Neural crest cell (in vitro differentiated cells): ENCODE results near the gene FAM193B. TPM values are rescaled to one million over a fixed set of nuclear protein-coding genes. Genes with fewer than 3 reads are reported as not detected.

ENCODE experiments used
- DNase-seq: peaks from one replicate; pipeline ENCODE4 v3.0.0; 2021; ENCODE audit warnings: low read depth, mixed read lengths, low spot score
- H3K27ac Mint-ChIP-seq: one replicate; pipeline ENCODE4 v1.8.0; 2021; ENCODE audit warnings: mild to moderate bottlenecking, mixed read lengths; ENCODE audit not compliant: unreplicated experiment
- H3K27me3 Mint-ChIP-seq: 2 replicates; pipeline ENCODE4 v1.8.0; 2021; ENCODE audit warnings: low read depth, mild to moderate bottlenecking, mixed read lengths
- H3K36me3 Mint-ChIP-seq: 2 replicates; pipeline ENCODE4 v1.8.0; 2021; ENCODE audit warnings: low read depth, mild to moderate bottlenecking, mixed read lengths
- H3K4me1 Mint-ChIP-seq: 2 replicates; pipeline ENCODE4 v1.8.0; 2021; ENCODE audit warnings: mixed read lengths
- H3K4me3 Mint-ChIP-seq: one replicate; pipeline ENCODE4 v1.8.0; 2021; ENCODE audit warnings: mild to moderate bottlenecking, mixed read lengths
- H3K9me3 Mint-ChIP-seq: 2 replicates; pipeline ENCODE4 v1.8.0; 2021; ENCODE audit warnings: mixed read lengths
- CTCF ChIP-seq: fragments of 200-600 bp; sonication (generic); conservative IDR thresholded peaks from 2 replicates; pipeline ENCODE4 v1.5.0; 2021; ENCODE audit warnings: antibody characterized with exemption, mild to moderate bottlenecking
- total RNA-seq: library from RNA; stranded (reverse); gene quantifications from 2 replicates; pipeline ENCODE4 v1.2.1, GENCODE V29; 2021

Gene FAM193B
- total RNA-seq, 1 donor from 2014 or later, result 96.3 TPM

DNA sequence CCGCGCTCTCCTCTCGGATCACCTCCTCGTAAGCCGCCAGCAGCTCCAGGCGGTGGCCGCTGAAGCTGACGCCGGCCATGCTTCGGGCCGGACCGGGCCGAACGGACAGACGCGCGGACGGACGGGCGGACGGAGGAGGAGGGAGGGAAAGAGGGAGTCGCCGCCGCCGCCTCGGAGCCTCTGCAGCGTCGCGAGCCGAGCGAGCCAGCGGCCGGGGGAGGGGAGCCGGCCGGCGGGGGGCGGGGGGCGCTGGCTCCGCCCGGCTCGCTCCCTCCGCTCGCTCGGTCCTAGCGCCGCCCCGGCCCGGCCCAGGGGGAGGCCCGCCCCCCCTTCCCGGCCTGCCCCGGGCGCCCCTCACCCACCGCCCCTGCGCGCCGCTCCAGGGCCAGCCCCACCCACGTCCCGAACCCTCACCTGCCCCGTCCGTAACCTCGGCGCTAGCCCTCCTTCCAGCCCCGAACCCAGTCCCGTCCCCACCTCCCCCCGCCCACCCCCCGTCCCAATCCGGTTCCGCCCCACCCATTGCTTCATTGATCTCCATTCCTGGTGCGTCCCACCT is 80.8 kb downstream of the FAM193B start, which contains the start of gene DBN1:
TSS of gene DBN1 (minus strand) at position 192 of the 559 bp plus-strand sequence. CDS start at position 79, 113 bp downstream.
- Mint-ChIP-seq H3K4me3 (peak within 1 kb of the TSS; percentile 94), H3K36me3 (peaks cover 18% of the 10 kb centered on the region), H3K9me3 (no peaks in the 10 kb centered on the region), H3K4me1 (peaks cover 67% of the 10 kb centered on the region), H3K27ac (peak within 1 kb of the TSS; percentile 93), H3K27me3 (peaks cover 25% of the 10 kb centered on the region)
- no peak for TF ChIP-seq CTCF
- DNase-seq, result no peak

- Mint-ChIP-seq H3K4me1 (peaks cover 61% of the 10 kb centered on the region), H3K4me3 (peak overlapping the region; percentile 91), H3K27me3 (peaks cover 23% of the 10 kb centered on the region), H3K9me3 (no peaks in the 10 kb centered on the region), H3K36me3 (peaks cover 22% of the 10 kb centered on the region), H3K27ac (peak overlapping the region; percentile 93)
- DNase-seq, result no peak
- TF ChIP-seq CTCF, result no peak
Observed at GRCh38 chr5:177472460-177473442, 81.6 kb downstream of the FAM193B start.

- Mint-ChIP-seq H3K27me3 (peaks cover 21% of the 10 kb centered on the region), H3K27ac (peak overlapping the region; percentile 93), H3K9me3 (no peaks in the 10 kb centered on the region), H3K4me3 (peak overlapping the region; percentile 91), H3K36me3 (peaks cover 30% of the 10 kb centered on the region), H3K4me1 (peaks cover 58% of the 10 kb centered on the region)
- TF ChIP-seq CTCF, result no peak
- no peak for DNase-seq
Observed at GRCh38 chr5:177471610-177472356, 82.6 kb downstream of the FAM193B start.

DNA sequence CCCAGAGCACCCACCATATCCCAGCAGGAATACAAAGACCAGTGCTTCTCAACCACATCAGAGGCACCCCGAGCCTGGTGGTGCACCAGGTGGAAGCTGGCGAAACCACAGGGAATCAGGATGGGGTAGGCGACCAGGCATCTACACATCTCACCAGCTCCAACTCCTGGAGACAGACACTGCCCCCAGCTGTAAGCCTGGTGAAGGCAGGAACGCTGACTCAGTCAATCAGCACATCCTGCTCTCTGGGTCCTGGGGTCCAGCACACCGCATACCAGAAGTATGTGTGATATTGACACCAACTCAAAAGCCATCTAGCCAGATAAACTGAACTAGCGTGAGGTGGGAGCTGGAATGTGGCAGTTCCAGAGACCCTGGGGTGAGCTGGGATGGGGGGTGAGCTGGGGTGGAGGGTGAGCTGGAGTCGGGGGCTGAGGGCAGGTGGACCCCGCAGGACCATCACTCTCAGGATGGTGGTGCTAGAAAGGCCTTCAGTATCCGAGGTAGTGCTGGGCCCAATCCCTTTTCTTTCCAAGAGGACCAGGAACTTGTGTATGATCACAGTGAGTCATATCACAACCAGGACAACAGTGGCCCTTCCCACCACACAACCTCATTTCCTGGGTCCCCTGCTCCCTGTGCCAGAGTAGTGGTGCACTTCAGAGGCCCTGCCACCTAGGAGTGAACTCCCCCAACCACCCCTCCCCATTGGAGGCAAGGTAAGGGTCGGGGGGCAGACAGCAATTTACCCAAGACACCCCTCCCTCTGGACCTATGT is 83.4 kb downstream of the FAM193B start:
- H3K9me3 Mint-ChIP-seq, result no peaks in the 10 kb centered on the region
- no peak for DNase-seq
- H3K36me3 Mint-ChIP-seq, result peaks cover 31% of the 10 kb centered on the region
- TF ChIP-seq CTCF, result no peak
- H3K4me1 Mint-ChIP-seq, result peaks cover 52% of the 10 kb centered on the region
- peaks cover 21% of the 10 kb centered on the region for H3K27me3 Mint-ChIP-seq
- H3K27ac Mint-ChIP-seq, result peak overlapping the region; percentile 19
- H3K4me3 Mint-ChIP-seq, result peak overlapping the region; percentile 91

Other genes starting within 250 kb of the FAM193B start
- gene MXD3, start 242.7 kb downstream of the FAM193B start, total RNA-seq, result 36.9 and 40.3 TPM in 2 replicates
- gene LMAN2, start 202.9 kb downstream of the FAM193B start, total RNA-seq, result 73.0 and 80.5 TPM in 2 replicates
- gene RGS14, start 196.6 kb downstream of the FAM193B start, total RNA-seq, result 12.3 and 15.7 TPM in 2 replicates
- 0.16 TPM in 1 of 2 replicates, not detected in the other for gene SLC34A1, start 170.1 kb downstream of the FAM193B start, total RNA-seq
- gene PFN3, start 153.9 kb downstream of the FAM193B start, total RNA-seq, result not detected in 2 replicates
- gene F12, start 145.0 kb downstream of the FAM193B start, total RNA-seq, result 2.3 and 2.7 TPM in 2 replicates
- 47.4 and 54.9 TPM in 2 replicates for gene GRK6, start 127.9 kb downstream of the FAM193B start, total RNA-seq
- 16.1 and 19.0 TPM in 2 replicates for gene PRR7, start 107.7 kb downstream of the FAM193B start, total RNA-seq
- gene DBN1, start 80.9 kb downstream of the FAM193B start, total RNA-seq, result 387 and 410 TPM in 2 replicates
- 129 and 147 TPM in 2 replicates for gene PDLIM7, start 57.0 kb downstream of the FAM193B start, total RNA-seq
- gene DOK3, start 44.7 kb downstream of the FAM193B start, total RNA-seq, result 10.5 and 11.4 TPM in 2 replicates
- 125 and 130 TPM in 2 replicates for gene DDX41, start 37.6 kb downstream of the FAM193B start, total RNA-seq
- gene TMED9, start 37.6 kb upstream of the FAM193B start, total RNA-seq, result 108 and 113 TPM in 2 replicates
- 30.0 and 30.1 TPM in 2 replicates for gene B4GALT7, start 45.6 kb upstream of the FAM193B start, total RNA-seq
- not detected in 2 replicates for gene FAM153A, start 228.3 kb upstream of the FAM193B start, total RNA-seq